Iris pigment epithelial cell (primary cell): ENCODE measurements around the gene ASCC2.
"Not testable (repeated sequence)": the region's sequence is repeated elsewhere in the genome, so short reads cannot be mapped to it uniquely, and the experiment has no call there.

Experiments
- DNase-seq: peaks from one replicate; pipeline ENCODE4 v3.0.0-alpha.2; 2011; ENCODE audit warnings: low read depth

The ASCC2 gene

GRCh38 chr22:29856496-29856895 is 18.4 kb upstream of the ASCC2 start:
- no peak for DNase-seq

GRCh38 chr22:29855611-29856181 is 17.6 kb upstream of the ASCC2 start:
- DNase-seq: no peak

GRCh38 chr22:29854432-29854831 is 16.4 kb upstream of the ASCC2 start:
- no peak for DNase-seq

GRCh38 chr22:29848111-29848510 is 10.0 kb upstream of the ASCC2 start:
- no peak for DNase-seq

DNA sequence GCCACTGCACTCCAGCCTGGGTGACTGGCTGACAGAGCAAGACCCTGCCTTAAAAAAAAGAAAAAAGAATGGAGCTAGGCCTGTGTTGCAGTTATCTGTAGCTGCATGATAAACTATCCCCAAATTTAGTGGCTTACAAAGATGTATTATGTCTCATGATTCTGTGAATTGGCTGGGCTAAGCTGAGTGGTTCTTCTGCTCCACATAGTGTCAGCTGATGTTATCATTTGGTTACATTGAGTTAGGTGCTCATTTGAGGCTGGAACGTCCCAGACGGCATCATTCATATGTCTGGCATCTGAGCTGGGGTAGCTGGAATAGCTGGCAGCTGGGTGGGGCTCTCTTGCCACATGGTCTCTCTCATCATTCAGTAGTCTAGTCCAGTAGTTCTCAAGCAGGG is 8.2 kb upstream of the ASCC2 start:
- no peak for DNase-seq

DNA sequence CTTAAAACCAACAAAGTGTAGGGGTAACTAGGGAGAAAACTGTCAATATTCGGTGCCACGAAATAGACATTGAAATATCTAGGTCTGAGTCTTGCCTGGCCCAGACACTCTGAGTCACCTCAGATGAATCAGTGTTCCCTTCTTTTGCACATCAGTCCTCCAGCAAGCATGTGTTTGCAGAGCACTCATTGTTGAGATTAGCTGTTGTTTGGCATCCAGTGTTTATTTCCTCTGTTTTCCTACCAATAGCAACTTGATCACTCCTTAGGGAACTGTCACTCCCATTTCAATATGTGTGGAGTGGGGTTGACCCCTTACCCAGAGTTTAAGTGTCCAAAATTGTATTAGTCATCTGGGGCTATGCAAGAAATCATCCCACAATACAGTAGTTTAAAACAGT is 4.7 kb upstream of the ASCC2 start:
- peak; percentile 95 for DNase-seq

GRCh38 chr22:29842172-29842571 is 4.1 kb upstream of the ASCC2 start:
- no peak for DNase-seq

- DNase-seq: peak; percentile 35
Measured at GRCh38 chr22:29840498-29840897, 2.4 kb upstream of the ASCC2 start.

DNA sequence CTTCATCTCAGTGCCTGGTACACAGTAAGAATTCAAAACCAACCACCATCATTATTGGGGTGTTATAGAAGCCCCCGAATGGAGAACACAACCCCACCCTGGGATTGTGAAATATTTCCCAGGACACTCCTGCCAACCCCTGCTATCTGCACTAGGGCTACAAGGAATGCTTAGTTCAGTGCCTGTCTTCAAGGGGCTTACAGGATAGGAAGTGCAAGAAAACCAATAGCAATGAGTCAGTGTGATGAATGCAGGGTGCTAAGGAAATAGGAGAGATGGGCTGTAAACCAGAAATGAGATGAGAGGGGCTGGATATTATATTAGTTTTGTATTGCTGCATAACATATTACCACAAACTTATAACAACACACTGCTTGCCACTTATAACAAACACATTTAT is 965 bp upstream of the ASCC2 start:
- peak; percentile 10 for DNase-seq

GRCh38 chr22:29838599-29838956 is 504 bp upstream of the ASCC2 start:
- no peak for DNase-seq

DNA sequence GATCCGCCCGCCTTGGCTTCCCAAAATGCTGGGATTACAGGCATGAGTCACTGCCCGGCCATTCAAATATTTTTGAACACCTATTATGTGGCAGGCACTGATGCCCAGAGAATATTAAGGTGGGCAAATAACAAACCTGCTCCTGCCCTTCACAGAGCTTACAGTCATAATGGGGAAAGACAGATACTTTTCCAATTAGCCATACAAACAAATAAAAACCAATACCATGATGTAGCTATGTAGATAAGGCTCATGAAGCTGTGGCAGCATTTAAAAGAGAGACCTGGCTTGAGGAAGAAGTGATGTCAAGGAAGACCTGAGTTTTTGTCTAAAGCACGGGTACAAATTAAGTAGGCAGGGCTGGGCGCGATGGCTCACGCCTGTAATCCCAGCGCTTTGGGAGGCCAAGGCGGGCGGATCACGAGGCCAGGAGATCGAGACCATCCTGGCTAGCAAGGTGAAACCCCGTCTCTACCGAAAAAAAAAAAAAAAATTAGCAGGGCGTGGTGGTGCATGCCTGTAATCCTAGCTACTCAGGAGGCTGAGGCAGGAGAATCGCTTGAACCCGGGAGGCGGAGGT is 1.2 kb downstream of the ASCC2 start:
- DNase-seq: not testable (repeated sequence)

DNA sequence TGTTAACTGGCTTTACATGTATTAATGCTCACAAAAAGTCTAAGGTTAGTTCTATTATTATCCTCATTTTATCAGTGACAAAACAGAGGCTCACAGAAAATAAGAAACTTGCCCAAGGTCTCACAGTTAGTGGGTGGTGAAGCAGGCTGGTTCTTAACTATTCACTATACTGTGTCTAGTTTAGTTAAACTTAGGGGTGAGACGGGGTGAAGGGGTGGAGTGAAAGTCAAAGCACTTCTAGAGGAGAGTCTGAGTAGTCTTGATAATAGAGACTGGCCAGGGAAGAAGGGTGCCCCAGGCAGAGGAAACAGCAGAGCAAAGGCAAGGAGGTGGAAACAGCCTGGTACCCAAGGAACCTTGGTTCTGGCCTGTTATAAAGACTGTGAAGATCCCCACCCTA is 4.0 kb downstream of the ASCC2 start:
- DNase-seq: no peak

- DNase-seq: no peak
Measured at GRCh38 chr22:29833392-29833965, 4.6 kb downstream of the ASCC2 start.

- DNase-seq: no peak
Measured at GRCh38 chr22:29831958-29832357, 6.1 kb downstream of the ASCC2 start.

- DNase-seq: no peak
Measured at GRCh38 chr22:29831186-29831921, 6.7 kb downstream of the ASCC2 start.

DNA sequence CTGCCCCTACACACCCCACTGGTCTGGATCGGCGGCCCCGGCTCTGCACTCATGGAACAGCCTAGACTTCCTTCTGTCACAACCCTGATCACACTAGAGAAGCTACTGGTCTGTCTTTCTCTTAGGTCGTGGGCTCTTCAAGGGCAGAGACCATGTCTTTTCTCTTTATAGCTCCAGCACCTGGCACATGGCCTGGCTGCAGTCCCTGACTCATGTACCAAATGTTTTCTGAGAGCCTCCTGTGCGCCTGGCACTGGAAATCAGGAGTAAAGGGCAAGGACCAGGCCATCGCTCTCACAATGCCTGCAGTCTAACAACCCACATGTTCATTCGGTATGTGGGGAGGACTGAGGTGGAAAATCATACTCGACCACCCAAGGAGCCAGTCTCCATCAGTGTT is 7.5 kb downstream of the ASCC2 start:
- DNase-seq: peak; percentile 6

DNA sequence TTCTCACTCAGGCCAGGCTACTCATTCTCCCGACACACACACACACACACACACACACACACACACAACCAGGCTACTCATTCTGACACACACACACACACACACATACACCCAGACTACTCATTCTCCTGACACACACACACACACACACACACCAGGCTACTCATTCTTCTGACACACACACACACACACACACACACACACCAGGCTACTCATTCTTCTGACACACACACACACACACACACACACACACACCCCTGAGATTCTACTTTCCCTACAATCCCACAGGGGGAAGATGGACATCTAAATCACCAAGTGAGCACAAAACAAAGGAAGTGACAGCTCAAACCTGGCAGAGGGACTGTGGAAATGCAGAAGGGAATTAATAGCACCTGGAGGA is 10.3 kb downstream of the ASCC2 start:
- peak; percentile 79 for DNase-seq

DNA sequence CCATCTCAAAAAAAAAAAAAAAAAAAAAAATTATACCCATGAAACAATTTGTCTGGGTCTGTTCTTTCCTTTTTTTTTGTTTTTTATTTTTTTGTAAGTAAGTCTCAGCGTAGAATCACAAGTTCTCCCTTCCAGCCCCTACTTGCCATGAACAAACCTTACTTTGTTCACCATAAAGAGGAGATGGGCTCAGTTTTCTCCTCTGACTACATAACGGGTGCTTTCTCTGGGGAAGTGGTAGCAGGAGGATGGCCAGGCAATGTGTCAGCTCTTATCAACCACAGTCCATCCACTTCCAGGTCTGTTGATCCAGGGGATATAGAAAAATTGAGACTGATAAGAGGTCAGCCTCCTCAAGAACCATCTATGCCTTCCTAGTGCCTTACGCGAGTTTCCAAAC is 11.0 kb downstream of the ASCC2 start:
- peak; percentile 40 for DNase-seq

DNA sequence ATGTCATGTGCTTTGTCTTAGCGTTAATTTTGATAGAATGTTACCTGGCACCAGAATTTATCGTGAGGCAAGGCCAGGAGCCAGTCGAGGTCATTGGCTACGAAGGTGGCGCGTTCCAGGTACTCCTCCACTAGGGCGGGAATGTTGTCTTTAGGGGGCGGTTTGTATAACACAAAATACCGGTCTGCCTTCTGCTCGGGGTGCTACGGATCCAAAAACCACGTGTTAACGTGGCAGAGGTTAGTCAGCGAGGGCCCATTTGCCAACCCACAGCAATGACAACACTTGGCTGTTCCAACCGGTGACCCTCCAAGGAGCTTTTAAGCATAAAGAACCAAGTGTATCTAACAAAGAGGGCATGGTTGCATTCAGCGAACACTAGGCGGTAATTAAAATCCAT is 12.5 kb downstream of the ASCC2 start:
- DNase-seq: no peak

GRCh38 chr22:29824677-29825076 is 13.4 kb downstream of the ASCC2 start:
- DNase-seq: no peak

DNA sequence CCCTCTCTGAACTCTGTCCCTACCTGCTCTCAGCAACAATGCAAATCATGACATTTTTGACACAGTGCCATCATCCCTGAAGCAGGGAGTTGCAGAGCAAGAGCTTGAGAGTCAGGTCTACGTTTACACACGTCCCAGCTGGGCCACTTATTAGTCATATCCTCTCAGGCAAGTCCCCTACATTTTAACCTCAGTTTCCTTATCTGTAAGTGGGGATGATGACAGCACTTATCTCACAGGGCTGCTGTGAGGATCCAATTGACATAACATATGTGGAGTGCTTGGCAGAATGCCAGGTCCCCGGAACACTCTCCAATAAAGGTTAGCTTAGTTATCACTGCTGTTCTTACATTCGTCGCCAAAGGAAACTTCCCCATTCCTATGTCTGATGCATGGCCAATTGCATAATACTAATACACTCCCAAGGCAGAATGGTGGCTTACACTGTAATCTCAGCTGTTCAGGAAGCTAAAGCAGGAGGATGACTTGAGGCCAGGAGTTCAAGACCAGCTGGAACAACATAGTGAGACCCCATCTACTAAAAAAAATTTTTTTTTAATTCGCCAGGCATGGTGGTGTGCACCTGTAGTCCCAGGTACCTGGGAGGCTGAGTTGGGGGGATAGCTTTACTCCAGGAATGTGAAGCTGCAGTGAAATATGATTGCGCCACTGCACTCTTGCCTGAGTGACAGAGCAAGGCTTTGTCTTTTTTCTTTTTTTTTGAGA is 16.6 kb downstream of the ASCC2 start:
- DNase-seq: peak; percentile 97

DNA sequence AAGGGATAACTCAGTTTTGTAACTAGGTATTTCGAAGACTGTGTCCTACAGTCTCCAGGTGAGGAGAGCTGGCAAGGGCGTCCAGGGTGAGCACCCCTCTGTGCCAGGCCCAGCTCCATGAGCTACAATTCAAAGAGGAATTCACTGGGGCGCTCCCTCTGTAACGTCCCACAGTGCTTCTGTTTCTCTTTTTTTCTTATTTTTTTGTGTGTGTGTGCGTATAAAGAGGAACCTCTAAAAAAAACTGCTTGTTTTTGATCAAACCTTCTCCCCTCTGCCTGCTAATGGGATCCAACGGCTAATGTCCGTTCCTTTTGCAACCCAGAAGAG is 17.1 kb downstream of the ASCC2 start:
- no peak for DNase-seq

DNA sequence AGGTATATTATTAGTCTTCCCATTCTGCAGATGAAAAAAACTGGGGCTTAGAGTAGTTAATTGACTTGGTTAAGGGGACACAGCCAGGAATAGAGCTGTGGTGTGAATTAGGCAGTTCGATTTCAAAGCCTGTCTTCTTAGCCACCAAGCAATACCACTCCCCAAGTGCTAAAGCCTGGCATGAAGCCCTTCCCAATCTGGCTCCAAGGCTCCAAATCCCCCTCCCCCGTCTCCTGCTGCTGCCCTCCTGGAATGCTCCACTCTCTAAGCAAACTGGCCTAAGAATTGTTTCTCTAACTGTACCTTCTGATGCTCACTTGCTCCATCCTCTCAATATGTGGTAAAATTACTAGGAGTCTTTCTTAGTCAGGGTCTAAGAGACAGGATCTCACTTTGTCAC is 18.6 kb downstream of the ASCC2 start:
- no peak for DNase-seq
